Pulmonary artery endothelial cell (primary cell): Measurements from ENCODE around the gene GLP2R. TPM values are rescaled to one million over a fixed set of nuclear protein-coding genes. Genes with fewer than 3 reads are reported as not detected.

Experiments used
- DNase-seq: peaks from one replicate; pipeline ENCODE4 v3.0.0-alpha.2; 2011; ENCODE audit warnings: low read depth, low spot score
- total RNA-seq: library from RNA; depleted of rRNA; stranded (reverse); fragments of >200 nt; gene quantifications from 2 replicates; pipeline ENCODE4 v1.2.3, GENCODE V29; 2014

GLP2R gene
- total RNA-seq, 1 donor from 2014 or later, result not detected

GRCh38 chr17:9898812-9899211 lies 73.1 kb downstream of the GLP2R start:
- no peak for DNase-seq

DNA sequence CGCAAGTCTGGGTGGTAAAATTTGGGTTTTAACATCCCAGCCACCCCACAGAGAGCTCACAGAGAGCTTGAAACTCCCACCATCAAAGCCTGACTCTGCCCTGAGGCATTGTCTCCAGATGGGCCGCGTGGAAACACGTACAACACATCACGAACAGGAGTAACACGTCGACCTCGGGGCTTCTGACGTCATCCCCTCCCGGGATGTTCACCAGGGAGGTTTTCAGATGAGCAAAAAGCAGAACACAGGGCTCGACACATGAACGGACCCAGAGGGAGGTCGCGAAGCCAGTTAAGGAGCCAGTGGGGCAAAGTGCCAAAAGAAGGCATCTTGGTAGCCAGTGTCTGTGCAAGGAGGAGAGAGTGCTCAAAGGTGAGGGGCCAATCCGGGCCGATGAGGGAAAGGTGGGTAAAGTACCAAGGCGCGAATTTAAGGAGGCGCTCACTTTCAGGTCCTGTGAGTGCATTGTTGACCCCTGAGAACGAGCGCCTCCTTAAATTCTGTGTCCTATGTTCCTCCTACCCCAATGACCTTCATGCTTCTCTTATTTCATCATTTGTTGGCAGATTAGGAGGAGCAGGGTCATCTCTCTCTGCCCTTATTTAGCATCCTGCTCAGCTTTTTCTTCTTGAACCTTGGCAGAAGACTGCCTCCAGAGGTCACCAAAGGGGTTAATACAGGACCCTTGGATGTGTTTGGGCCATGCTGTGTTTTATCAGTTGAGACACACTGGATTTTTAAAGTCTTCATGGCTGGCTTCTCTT lies 73.7 kb downstream of the GLP2R start:
- no peak for DNase-seq

DNA sequence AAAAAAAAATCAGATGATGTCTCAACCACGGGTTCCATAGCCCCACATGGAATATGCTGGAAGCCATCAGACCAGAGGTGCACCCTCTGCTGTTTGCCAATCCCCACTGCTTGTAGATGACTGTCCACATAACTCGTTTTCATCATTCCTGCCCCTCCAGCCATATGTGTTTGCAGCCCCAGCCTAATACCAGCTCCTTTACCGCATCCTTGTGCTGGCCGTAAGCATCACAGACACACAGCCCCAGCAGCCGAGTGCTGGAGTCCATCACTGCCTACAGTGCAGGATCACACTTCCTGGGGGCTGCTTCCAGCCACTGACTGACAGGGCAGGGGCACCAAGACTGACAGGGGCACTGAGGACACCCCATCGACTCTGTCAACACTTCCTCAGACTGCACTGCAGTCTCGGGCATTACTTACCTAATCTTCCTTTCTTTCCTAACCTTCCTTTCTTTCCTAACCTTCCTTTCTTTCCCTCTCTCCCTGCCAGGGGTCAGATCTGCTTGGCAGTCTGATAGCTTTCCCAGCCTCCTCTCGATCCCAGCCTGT lies 74.4 kb downstream of the GLP2R start:
- DNase-seq, result no peak

GRCh38 chr17:9900784-9901183 lies 75.1 kb downstream of the GLP2R start:
- no peak for DNase-seq

DNA sequence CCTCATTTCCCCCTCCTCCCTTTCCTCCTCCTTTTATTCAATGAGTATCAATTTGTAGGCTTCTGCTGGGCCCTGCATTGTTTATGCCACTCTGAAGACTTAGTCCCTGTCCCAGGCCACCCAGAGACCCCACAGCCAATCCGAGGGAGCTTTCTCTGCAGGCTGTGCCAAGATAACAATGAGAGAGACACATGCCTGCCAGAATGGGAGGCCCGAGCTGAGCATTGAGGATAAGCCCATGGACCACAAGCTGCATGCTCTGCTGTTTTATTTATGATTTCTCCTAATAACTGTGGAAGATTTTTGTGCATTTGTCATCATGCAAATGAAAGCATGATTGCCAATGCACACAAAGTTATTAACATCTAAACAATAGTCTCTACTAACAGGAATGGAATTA lies 76.4 kb downstream of the GLP2R start:
- DNase-seq, result no peak

- DNase-seq, result no peak
These were observed 78.8 kb downstream of the GLP2R start for GRCh38 chr17:9904277-9905077.

- DNase-seq, result no peak
These were observed 79.3 kb downstream of the GLP2R start, which contains the start of gene RCVRN for GRCh38 chr17:9905078-9905415. RCVRN (minus strand) TSS chr17:9905271; CDS start chr17:9905180, 91 bp downstream.

DNA sequence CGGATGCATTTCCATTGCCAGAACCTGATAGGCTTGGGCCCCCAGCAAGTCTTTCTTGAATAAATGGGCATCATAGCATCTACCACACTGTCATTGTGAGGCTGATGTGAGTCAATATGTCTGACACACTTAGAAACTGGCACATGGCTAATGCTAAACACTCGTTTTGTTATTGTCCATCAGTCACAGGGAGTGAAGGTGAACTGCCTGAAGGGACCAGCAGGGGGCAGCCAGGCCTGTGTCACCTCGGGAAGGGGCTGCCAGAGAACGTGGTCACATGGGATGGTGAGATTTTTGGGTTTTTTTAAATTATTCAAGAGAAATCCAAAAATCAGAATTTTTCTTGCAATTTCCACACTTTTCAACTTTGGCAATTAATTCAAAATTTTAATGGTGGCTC lies 80.2 kb downstream of the GLP2R start:
- DNase-seq, result no peak

- no peak for DNase-seq
These were observed 80.9 kb downstream of the GLP2R start for GRCh38 chr17:9906616-9907015.

DNA sequence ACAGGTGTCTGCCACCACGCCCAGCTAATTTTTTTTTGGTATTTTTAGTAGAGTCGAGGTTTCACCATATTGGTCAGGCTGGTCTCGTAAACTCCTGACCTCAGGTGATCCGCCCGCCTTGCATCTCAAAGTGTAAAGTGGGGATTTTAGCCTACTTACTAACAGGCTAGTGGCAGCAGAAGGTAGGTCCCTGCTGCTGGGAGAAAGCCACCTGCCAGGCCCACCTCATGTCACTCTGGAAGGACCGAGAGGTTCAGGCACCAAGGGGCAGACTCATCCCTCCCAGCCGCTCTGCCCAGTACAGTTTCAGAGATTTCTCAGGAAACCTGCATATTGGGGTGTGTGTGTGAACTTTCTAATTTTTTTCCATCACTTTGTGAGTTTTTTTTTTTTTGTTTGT lies 81.4 kb downstream of the GLP2R start:
- no peak for DNase-seq

DNA sequence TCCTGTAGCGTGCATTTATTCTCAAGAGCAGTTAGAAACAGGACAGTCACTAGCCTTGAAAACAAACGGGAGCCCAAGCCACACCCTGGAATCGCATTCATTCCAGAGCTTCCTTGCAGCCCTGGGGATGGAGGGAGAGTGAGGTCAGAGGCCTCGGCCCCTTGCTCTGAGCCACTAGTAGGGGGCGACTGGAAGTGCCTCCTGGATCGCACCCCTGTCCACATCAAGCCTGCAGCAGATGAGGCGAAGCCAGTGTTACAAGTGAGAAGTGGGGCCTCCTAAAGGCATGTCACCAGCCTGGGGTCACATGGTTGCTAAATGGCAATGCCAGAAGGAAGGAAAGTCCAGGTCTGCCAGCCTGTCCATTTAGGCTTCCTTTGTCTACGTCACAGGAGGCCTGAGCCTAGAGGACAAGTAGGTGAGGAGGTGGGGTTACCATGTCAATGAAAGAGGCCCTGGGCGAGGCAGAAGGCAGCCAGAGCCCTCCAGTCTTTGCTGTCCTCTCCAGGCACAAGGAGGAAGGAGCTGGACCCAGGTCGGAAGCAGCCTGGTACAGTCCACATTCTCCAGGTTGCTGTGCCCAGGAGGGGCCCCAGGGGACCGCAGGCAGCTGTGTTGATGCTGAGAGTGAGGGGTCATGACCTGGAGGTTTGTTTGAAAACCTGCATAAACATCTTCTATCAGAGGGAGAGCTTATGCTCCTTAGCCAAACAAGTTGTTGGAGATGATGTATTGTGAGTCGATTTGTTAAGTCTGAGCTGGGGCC lies 82.3 kb downstream of the GLP2R start:
- no peak for DNase-seq

DNA sequence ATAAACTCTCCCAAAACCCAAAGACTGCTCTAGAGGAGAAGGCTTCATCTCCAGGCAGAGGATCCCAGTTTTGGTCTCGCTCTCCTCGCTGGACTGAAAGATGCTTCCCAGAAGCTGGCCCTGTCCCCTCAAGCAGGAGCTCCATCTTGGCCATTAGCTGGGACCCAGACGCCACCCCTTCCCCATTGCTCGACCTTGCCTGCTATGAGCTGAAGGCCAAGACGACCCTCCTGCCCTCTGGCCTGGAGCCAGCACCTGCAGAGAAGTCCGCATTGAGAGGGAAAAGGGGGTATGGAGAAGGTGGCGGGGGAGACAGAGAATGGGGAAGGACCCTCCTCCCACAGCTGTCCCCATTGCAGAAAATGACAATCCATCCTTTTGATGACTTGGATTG lies 82.9 kb downstream of the GLP2R start:
- no peak for DNase-seq

DNA sequence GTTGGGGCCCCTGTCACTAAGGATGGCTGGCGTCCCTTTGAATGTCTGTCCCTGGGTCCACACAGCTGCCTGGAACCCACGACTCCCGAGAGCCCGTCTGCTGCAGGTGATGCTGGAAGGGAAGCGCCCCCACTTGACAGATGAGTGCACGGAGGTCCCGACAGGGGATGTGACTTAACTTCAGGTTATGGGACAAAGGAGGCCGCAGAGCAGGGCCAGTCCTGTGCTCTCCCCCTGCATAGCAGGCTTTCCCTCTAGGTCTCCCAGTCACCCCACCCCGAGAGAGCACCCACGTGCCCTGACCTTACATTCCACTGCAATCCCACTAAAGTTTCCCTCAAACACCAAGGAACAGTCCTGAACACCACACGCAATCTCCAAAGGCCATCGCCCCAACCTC lies 85.4 kb downstream of the GLP2R start:
- DNase-seq, result no peak

DNA sequence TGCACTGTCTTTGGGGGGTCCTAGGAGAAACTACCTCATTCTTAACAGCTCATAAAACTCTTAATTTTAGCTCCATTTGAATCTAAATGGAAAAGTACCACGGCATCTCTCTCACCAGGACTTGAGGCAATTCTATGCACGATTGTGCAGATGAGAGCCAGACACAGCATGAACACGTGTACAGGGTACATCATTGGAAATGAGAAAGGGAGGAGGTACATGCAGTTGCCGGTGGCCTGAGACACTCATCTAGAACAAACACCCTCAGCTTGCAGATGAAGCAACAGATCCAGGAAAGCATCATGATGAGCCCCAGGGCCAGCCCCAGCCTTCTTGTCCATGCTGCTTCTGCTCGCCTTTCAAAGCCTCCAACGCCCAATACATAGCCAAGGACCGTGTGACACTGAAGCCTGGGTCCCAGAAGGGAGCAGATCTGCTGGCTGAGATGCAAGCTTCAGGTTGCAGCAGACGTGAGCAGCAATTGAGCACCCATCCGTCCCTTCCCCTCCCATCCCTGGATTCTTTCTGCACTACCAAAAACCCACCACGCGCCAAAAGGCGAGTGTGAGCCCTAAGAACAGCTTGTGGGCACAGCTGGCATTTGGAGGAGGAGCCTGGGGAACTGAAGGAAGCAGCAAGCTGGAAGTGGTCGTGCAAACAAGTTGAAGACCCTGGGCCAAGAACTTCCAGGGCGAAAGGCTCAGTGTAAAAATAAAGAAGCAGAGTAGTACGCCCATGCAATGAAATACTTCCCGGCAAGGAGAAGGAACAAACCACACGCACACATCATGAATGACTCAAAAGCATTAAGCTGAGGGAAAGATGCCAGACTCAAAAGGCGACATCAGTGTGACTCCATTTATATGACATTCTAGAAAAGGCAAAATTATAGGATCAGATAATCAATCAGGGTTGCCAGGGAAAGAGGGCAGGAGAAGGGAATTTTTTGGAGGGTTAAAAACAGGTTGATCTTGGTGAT lies 86.7 kb downstream of the GLP2R start:
- no peak for DNase-seq

DNA sequence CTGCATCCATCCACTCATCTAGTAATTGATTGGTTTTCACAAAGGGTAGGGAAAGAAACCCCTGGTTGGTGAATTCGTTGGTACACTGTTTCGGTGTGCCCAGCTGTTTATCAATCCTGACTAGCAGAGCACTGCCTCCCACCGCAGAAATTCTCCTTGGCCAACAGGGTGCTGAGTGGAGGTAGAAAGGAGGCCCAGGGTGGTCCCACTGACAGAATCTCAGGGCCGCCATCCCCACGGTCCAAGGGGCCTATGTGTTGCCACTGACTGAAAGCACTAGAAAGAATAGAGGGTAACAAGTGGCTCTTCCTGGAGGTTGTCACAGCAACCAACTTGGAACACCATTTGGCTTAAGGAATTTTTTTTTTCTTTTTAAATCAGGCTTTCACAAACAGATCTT lies 87.8 kb downstream of the GLP2R start:
- no peak for DNase-seq

DNA sequence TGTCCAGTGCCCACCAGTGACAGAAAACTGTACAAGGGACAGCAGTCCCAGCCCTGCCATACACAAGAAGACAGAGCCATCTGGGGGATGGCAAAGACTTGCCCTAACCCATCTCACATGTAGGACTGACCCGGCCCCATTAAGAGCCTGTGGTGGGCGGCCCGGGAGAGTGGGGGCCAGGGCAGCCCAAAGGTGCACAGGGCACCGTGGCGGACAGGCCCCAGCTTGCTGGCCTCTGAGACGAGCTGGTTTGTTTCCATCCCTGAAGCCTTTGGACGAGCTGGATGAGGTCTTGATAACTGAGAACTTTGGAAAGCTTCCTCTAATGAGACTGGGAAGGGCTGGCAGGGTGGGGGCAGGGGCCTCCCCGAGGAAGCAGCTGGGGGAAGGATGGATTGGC lies 90.4 kb downstream of the GLP2R start:
- no peak for DNase-seq

DNA sequence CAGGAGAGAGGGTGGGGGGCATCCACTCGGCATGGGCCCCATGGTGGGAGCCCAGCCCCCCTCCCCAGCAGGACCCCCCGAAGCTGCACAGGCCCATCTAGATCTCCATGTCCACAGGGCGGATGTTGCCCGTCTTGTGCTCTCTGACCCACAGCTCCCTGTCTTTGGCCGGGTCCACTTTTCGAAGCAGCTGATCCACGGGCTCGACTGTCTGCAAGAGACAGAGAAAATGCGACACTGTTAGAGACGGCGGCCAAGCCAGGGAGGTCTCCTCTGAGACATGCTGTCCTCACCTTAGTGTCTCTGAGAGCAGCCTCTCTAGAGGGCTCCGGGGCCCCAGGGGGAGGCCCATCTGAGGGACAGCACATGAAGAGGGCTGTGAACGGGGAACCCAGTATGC lies 91.4 kb downstream of the GLP2R start:
- no peak for DNase-seq

- DNase-seq, result no peak
These were observed 92.1 kb downstream of the GLP2R start for GRCh38 chr17:9917801-9918200.

GRCh38 chr17:9918352-9918751 lies 92.6 kb downstream of the GLP2R start:
- no peak for DNase-seq

DNA sequence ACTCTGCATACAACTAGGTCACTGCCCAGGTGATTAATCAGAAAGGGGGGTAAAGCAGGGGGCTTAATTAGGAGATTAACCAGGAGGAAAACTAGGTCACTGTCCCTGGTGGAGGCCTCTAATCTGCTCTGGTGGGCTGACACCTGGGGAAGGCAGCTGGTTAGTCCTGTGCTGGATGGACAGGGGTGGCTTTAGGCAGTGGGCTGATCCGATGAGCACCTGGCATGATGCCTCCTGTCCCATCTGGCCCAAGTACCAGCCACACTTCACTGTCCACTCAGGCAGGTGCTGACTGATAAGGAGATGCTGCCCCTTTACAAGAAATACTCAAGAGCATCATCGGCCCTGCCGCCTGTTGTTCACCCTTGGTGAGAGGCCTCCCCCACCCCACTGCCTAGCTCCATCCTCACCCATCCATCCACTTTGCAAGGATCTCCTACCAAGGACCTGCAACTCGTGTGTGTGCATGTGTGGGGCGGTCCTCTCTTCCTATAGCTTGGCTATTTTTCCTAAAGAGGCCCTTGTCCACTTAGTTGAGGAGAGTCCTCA lies 93.2 kb downstream of the GLP2R start:
- DNase-seq, result no peak
